Right lobe of liver (tissue), 6 donors: Measurements from ENCODE around the gene FRMD3. TPM values are rescaled to one million over a fixed set of nuclear protein-coding genes. Genes with fewer than 3 reads are reported as not detected.
A peak's percentile ranks its signal among the peaks of the same experiment; 100 is the strongest.

Experiments
- ATAC-seq, 4 donors: fragments of 200-7000 bp; cut with Tn5 transposase; one replicate each; pipeline ENCODE4 v1.9.1; 2020; ENCODE audit warnings: mild to moderate bottlenecking in 4 of 4, moderate library complexity in 4 of 4
- DNase-seq, 3 donors: peaks; one replicate each; pipeline ENCODE4 v3.0.0-alpha.2; 2020
- H3K27ac ChIP-seq, 3 donors: fragments of 200-600 bp; one replicate each; pipeline ENCODE4 v1.8.0; 2022
- H3K27me3 ChIP-seq, 2 donors: fragments of 200-600 bp; one replicate each; pipeline ENCODE4 v1.8.0; 2022
- H3K36me3 ChIP-seq, 4 donors: fragments of 200-600 bp; sonication (generic) in 1 of 4; one replicate each; pipeline versions ENCODE4 v1.5.1 to v1.8.0; 2017 to 2022; ENCODE audit warnings: control low read depth in 1 of 4
- H3K4me1 ChIP-seq, 4 donors: fragments of 200-600 bp; sonication (generic) in 1 of 4; one replicate each; pipeline versions ENCODE4 v1.5.1 to v1.8.0; 2017 to 2022; ENCODE audit warnings: control low read depth in 1 of 4
- H3K4me3 ChIP-seq, 3 donors: fragments of 200-600 bp; one replicate each; pipeline ENCODE4 v1.8.0; 2022
- H3K9me3 ChIP-seq, 4 donors: fragments of 200-600 bp; sonication (generic) in 1 of 4; one replicate each; pipeline versions ENCODE4 v1.5.1 to v1.8.0; 2017 to 2022; ENCODE audit warnings: control low read depth in 1 of 4
- CTCF ChIP-seq, 4 donors: fragments of 200-600 bp in 3 of 4; fragments of 450-650 bp in 1 of 4; IDR thresholded peaks; one replicate each; pipeline versions ENCODE4 v1.5.1 to v1.8.0; 2016 to 2022; ENCODE audit warnings: antibody characterized with exemption in 4 of 4, mild to moderate bottlenecking in 2 of 4
- POLR2A ChIP-seq: fragments of 450-650 bp; IDR thresholded peaks from one replicate; pipeline ENCODE4 v1.6.1; 2017; ENCODE audit warnings: antibody characterized with exemption, mild to moderate bottlenecking
- WGBS: methylation state at CpG from one replicate; pipeline ENCODE4 v1.1.6; 2018; ENCODE audit warnings: low coverage, low lambda C conversion rate; ENCODE audit not compliant: insufficient coverage; ENCODE audit errors: missing lambda C conversion rate; 5-methylcytosine and 5-hydroxymethylcytosine counted together
- intact Hi-C, 2 donors: fragments of 100-400 bp; cut with DNase I; formaldehyde crosslinking; loops; one replicate each; pipeline versions ENCODE4 v1.11.2 to v1.14.1; 2022
- total RNA-seq, 6 experiments: library from RNA; depleted of rRNA in 2 of 6; stranded (reverse); fragments of >200 nt in 2 of 6; fragmentation: NEBNext Ultra II Directional in 3 of 6; extraction: Animal tissue kit (Norgen Biotek cat#: 25700) in 3 of 6; gene quantifications; one replicate each; pipeline versions ENCODE4 v1.1.0 to v1.2.4, GENCODE V29; 2016 to 2023
- donor health status: DM: no; HTN: yes; CAD: no.
- donor health status: DM: no; HTN: no; CAD: no.
- donor health status: DM: no; HTN: no; CAD: no.
- donor health status: DM: no; HTN: yes; CAD: no.
- donor health status: DM: no; HTN: yes; CAD: no.

The FRMD3 gene
- total RNA-seq, 6 experiments from 2014 or later, result 0.28 to 0.88 (median 0.34) TPM

- Histone ChIP-seq H3K27ac (no peak overlapping the region), H3K36me3 (no peaks in the 10 kb centered on the region), H3K4me3 (no peak overlapping the region), H3K9me3 (no peaks in the 10 kb centered on the region), H3K27me3 (no peaks in the 10 kb centered on the region), H3K4me1 (no peaks in the 10 kb centered on the region)
- no peak for TF ChIP-seq POLR2A
- no peak for ATAC-seq
- no peak for DNase-seq
- 42% methylated on average over 3 of the region's 3 CpGs for WGBS
- intact Hi-C loops, result no loop called here
These were observed 197.8 kb downstream of the FRMD3 start for GRCh38 chr9:83340451-83340850.

GRCh38 chr9:83339435-83339834 lies 198.8 kb downstream of the FRMD3 start:
- WGBS, result 100% methylated on average over 1 of the region's 1 CpG
- Histone ChIP-seq H3K36me3 (no peaks in the 10 kb centered on the region), H3K27ac (no peak overlapping the region), H3K4me1 (no peaks in the 10 kb centered on the region), H3K27me3 (no peaks in the 10 kb centered on the region), H3K9me3 (no peaks in the 10 kb centered on the region), H3K4me3 (no peak overlapping the region)
- ATAC-seq (no peak), DNase-seq (no peak)
- intact Hi-C loops, result loop anchor here in 1 of 2 donors (10.0 kb wide), 1 partner anchor 205 kb away; no protein-coding TSS in a partner anchor
- TF ChIP-seq CTCF (IDR thresholded peaks at IDR 0.05) (no peak), POLR2A (no peak)

- DNase-seq, result no peak
- no peaks in the 10 kb centered on the region for H3K36me3 ChIP-seq
- no CpG with 5 or more reads among the region's 1 CpG for WGBS
- no peak overlapping the region for H3K4me3 ChIP-seq
- no peaks in the 10 kb centered on the region for H3K4me1 ChIP-seq
- intact Hi-C loops, result loop anchor here in 1 of 2 donors (10.0 kb wide), 1 partner anchor 208 kb away; no protein-coding TSS in a partner anchor
- H3K27ac ChIP-seq, result no peak overlapping the region
- H3K9me3 ChIP-seq, result no peaks in the 10 kb centered on the region
- TF ChIP-seq POLR2A (no peak), CTCF (IDR thresholded peaks at IDR 0.05) (no peak)
- H3K27me3 ChIP-seq, result no peaks in the 10 kb centered on the region
- ATAC-seq, result no peak
These were observed 201.5 kb downstream of the FRMD3 start for GRCh38 chr9:83336706-83337105.

GRCh38 chr9:83334320-83334719 lies 203.9 kb downstream of the FRMD3 start:
- TF ChIP-seq POLR2A, result no peak
- peak; percentile 94 to 97 (median 95) for TF ChIP-seq CTCF (IDR thresholded peaks at IDR 0.05)
- DNase-seq (peak; percentile 81 to 88 (median 82)), ATAC-seq (peak; percentile 96 to 99 (median 98))
- intact Hi-C loops, result loop anchor here in 1 of 2 donors (10.0 kb wide), 1 partner anchor 210 kb away; no protein-coding TSS in a partner anchor
- Histone ChIP-seq H3K9me3 (no peaks in the 10 kb centered on the region), H3K4me3 (no peak overlapping the region), H3K27ac (no peak overlapping the region), H3K36me3 (no peaks in the 10 kb centered on the region), H3K4me1 (no peaks in the 10 kb centered on the region), H3K27me3 (no peaks in the 10 kb centered on the region)
- 1% methylated on average over 4 of the region's 4 CpGs for WGBS

GRCh38 chr9:83330207-83331196 lies 207.7 kb downstream of the FRMD3 start:
- no peak for TF ChIP-seq POLR2A
- no peak for TF ChIP-seq CTCF (IDR thresholded peaks at IDR 0.05)
- intact Hi-C loops, result loop anchor here in 1 of 2 donors (10.0 kb wide), 1 partner anchor 214 kb away; no protein-coding TSS in a partner anchor
- 90% methylated on average over 7 of the region's 8 CpGs for WGBS
- DNase-seq, result no peak
- Histone ChIP-seq H3K4me1 (no peaks in the 10 kb centered on the region), H3K27ac (no peak overlapping the region), H3K27me3 (no peaks in the 10 kb centered on the region), H3K4me3 (no peak overlapping the region), H3K36me3 (no peaks in the 10 kb centered on the region), H3K9me3 (no peaks in the 10 kb centered on the region)
- no peak for ATAC-seq
